ENCODE results near the gene TMF1. TPM values are rescaled to one million over a fixed set of nuclear protein-coding genes. Genes with fewer than 3 reads are reported as not detected.

The TMF1 gene
- total RNA-seq, 1 donor from 2014 or later: 34.4 TPM

DNA sequence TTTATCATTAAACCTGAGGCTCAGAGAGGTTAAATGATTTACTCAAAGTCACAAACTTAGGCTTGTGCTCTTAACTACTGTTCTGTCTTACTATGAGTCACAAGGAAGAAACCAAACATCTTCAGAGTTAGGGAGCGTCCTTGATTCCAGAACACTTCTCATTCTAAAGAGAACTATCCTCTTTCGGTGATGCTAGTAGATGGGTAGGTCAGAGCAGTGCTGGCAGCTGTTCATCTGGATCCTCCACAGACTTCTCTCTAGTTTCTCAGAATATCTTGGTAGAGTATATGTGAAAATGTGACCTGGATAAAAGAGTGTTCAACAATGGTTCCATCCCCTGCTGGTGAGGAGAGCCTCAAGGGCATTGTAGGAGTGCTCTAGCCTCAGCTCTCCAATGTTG, 35.9 kb upstream of the TMF1 start:
- H3K27me3 ChIP-seq: no peaks in the 10 kb centered on the region
- TF ChIP-seq POLR2A (IDR thresholded peaks at IDR 0.05): no peak
- peak in 1 of 2 donors; percentile 52 for TF ChIP-seq POLR2AphosphoS5 (IDR thresholded peaks at IDR 0.05; ENCODE audit: insufficient read depth in 1 of 2, low read depth in 1 of 2)
- TF ChIP-seq, protein P1, sequence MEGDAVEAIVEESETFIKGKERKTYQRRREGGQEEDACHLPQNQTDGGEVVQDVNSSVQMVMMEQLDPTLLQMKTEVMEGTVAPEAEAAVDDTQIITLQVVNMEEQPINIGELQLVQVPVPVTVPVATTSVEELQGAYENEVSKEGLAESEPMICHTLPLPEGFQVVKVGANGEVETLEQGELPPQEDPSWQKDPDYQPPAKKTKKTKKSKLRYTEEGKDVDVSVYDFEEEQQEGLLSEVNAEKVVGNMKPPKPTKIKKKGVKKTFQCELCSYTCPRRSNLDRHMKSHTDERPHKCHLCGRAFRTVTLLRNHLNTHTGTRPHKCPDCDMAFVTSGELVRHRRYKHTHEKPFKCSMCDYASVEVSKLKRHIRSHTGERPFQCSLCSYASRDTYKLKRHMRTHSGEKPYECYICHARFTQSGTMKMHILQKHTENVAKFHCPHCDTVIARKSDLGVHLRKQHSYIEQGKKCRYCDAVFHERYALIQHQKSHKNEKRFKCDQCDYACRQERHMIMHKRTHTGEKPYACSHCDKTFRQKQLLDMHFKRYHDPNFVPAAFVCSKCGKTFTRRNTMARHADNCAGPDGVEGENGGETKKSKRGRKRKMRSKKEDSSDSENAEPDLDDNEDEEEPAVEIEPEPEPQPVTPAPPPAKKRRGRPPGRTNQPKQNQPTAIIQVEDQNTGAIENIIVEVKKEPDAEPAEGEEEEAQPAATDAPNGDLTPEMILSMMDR (IDR thresholded peaks at IDR 0.05): no peak
- H3K27ac ChIP-seq: peak overlapping the region; percentile 88
- no peaks in the 10 kb centered on the region for H3K36me3 ChIP-seq
- no peaks in the 10 kb centered on the region for H3K9me3 ChIP-seq
- H3K4me1 ChIP-seq: peaks cover 82% of the 10 kb centered on the region
- DNase-seq (ENCODE audit: extremely low spot score in 2 of 2): no peak
- intact Hi-C loops (cut with DNase I): loop anchor here (5.0 kb wide), 1 partner anchor 76 kb away; the partner anchor contains the start of gene EOGT
- peak overlapping the region; percentile 11 to 69 for H3K4me3 ChIP-seq

DNA sequence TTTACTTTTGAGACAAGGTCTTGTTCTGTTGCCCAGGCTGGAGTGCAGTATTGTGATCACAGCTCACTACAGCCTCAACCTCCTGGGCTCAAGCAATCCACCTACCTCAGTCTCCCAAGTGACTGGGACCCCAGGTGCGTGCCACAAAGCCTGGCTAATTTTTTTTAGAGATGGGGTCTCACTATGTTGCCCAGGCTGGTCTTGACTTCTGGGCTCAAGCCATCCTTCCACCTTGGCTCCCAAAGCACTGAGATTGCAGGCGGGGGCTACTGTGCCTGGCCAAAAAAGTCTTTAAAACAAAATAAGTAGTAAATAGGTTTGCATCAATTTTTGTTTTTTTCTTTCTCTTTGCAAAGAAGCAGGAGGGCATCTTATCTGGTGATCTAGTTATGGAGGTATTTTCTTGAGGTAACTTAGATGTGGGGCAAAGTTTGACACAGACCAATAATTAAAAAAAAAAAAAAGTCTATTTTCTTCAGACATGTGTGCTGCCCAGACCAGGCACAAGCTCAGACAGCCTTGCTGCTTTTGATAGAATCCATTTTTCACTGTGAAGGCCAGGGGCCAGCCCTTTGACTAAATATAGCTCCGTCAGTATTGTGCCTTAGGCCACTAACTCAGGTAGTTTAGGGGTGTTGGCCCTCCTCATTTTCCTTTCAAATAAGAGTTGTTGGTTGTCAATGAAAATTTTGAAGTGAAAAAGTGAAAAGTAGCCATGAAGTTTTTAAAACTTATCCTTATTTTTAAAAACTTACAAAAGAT, 35.1 kb upstream of the TMF1 start:
- no peaks in the 10 kb centered on the region for H3K9me3 ChIP-seq
- no peak for TF ChIP-seq POLR2AphosphoS5 (IDR thresholded peaks at IDR 0.05; ENCODE audit: insufficient read depth in 1 of 2, low read depth in 1 of 2)
- TF ChIP-seq, protein P1 (IDR thresholded peaks at IDR 0.05): no peak
- no peak for TF ChIP-seq POLR2A (IDR thresholded peaks at IDR 0.05)
- intact Hi-C loops (cut with DNase I): loop anchor here (5.0 kb wide), 1 partner anchor 75 kb away; the partner anchor contains the start of gene EOGT
- DNase-seq (ENCODE audit: extremely low spot score in 2 of 2): no peak
- H3K27ac ChIP-seq: peak overlapping the region; percentile 88
- no peaks in the 10 kb centered on the region for H3K27me3 ChIP-seq
- H3K36me3 ChIP-seq: no peaks in the 10 kb centered on the region
- peak overlapping the region; percentile 69 to 89 for H3K4me3 ChIP-seq
- peaks cover 82% of the 10 kb centered on the region for H3K4me1 ChIP-seq

DNA sequence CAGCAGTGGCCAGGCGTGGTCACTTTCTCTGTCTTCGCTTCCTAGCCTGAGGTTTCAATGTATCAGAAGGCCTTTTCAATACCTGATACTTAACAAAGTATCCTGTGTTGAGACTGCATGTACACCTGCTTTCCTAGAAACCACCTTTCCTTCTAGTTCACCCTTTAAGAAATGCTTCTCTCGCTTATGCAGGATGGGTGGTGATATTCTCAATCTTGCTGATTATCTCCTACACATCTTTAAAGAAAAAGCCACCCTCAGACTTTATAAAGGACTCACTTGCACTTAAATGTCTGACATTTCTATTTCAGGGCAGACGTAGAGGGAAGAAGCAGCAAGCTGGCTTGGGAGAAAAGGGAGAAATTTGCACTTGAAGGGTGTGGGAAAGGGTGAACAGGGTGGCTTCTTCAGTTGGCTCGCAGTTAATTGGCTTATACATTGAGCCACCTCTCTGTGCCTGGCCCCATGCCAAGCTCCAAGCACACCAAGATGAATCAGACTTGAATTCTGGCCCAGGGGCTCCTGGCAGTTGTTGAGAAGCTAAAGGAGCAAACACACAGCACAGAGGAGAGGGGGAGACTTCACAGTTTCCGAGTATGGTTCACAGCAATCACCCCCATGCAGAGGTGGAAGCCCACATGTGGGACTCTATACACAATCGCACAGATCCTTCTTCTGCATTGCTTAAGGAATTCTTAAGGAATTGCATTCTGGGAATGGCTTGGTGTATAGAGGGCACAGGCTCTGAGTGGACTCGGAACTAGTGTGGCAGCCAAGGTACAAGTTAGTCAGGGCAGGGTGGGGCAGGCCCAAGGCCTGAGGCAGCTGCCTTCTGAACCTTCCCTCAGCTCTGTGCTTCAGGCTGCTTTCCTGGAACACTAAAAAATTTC, 33.9 kb upstream of the TMF1 start:
- H3K36me3 ChIP-seq: no peaks in the 10 kb centered on the region
- H3K9me3 ChIP-seq: no peaks in the 10 kb centered on the region
- H3K4me1 ChIP-seq: peaks cover 76% of the 10 kb centered on the region
- intact Hi-C loops (cut with DNase I): loop anchor here (5.0 kb wide), 1 partner anchor 74 kb away; the partner anchor contains the start of gene EOGT
- peak overlapping the region; percentile 69 to 89 for H3K4me3 ChIP-seq
- H3K27ac ChIP-seq: peak overlapping the region; percentile 88
- peak in 1 of 2 donors; percentile 92 for DNase-seq (ENCODE audit: extremely low spot score in 2 of 2)
- no peaks in the 10 kb centered on the region for H3K27me3 ChIP-seq
- TF ChIP-seq, protein P1 (IDR thresholded peaks at IDR 0.05): no peak
- TF ChIP-seq POLR2AphosphoS5 (IDR thresholded peaks at IDR 0.05; ENCODE audit: insufficient read depth in 1 of 2, low read depth in 1 of 2) (peak in 1 of 2 donors; percentile 60), POLR2A (IDR thresholded peaks at IDR 0.05) (no peak)

DNA sequence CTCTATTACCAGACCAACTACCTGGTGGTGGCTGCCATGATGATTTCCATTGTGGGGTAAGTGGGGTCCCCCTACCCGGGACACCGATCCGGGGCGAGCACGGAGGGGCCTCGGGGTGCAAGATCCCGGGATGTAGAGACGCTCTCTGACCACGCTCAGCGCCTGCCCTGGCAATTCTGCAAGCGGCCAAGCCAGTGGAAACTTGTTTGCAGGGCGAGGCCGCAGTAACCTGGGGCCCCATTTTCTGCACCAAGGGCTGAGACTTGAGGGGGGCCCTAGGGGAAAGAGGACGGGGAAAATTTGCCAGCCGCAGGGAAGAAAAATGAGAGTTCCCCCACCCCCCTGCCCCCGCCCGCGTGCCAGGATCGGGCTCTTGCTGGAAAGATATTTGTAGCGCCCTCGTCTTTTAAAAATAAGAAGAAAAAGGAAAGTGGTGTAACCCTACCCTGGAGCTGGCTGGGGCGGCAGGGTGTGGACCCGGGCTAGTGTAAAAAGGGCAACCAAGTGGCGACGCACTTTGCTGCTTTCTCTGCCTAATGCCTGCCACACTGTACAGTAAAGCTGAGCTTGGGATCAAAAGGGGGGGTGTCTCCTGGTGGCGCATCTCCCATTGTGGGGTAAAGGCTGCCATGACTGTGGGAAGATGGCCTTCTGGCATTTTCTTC, 33.2 kb upstream of the TMF1 start:
- intact Hi-C loops (cut with DNase I): loop anchor here (5.0 kb wide), 1 partner anchor 73 kb away; the partner anchor contains the start of gene EOGT
- no peaks in the 10 kb centered on the region for H3K27me3 ChIP-seq
- no peaks in the 10 kb centered on the region for H3K9me3 ChIP-seq
- peak overlapping the region; percentile 88 for H3K27ac ChIP-seq
- H3K36me3 ChIP-seq: no peaks in the 10 kb centered on the region
- peak overlapping the region; percentile 69 to 89 for H3K4me3 ChIP-seq
- TF ChIP-seq POLR2A (IDR thresholded peaks at IDR 0.05) (no peak), POLR2AphosphoS5 (IDR thresholded peaks at IDR 0.05; ENCODE audit: insufficient read depth in 1 of 2, low read depth in 1 of 2) (peak in 1 of 2 donors; percentile 75)
- peaks cover 68% of the 10 kb centered on the region for H3K4me1 ChIP-seq
- DNase-seq (ENCODE audit: extremely low spot score in 2 of 2): no peak

All from vagina (tissue), 2 donors.